DND-41 (cell line): ENCODE data around the gene FADS1.

Experiments
- ATAC-seq: fragments of 200-7000 bp; cut with Tn5 transposase; 3 replicates; pipeline ENCODE4 v1.9.1; 2021; ENCODE audit warnings: low read depth; ENCODE audit not compliant: insufficient read depth
- DNase-seq: peaks from one replicate; pipeline ENCODE4 v3.0.0-alpha.2; 2020
- H2AFZ ChIP-seq: 2 replicates; pipeline ENCODE4 v1.6.0; 2012; ENCODE audit warnings: low read depth, low read length
- H3K27ac ChIP-seq: 2 replicates; pipeline ENCODE4 v1.5.1; 2012; ENCODE audit warnings: low read length, inconsistent platforms
- H3K27me3 ChIP-seq: fragments of 200-600 bp; sonication (generic); 2 replicates; pipeline ENCODE4 v1.6.0; 2012; ENCODE audit warnings: low read length, mild to moderate bottlenecking, inconsistent platforms; ENCODE audit not compliant: insufficient read depth, poor library complexity
- H3K36me3 ChIP-seq: 2 replicates; pipeline ENCODE4 v1.5.1; 2012; ENCODE audit warnings: low read length, inconsistent platforms; ENCODE audit not compliant: insufficient read depth
- H3K4me1 ChIP-seq: 2 replicates; pipeline ENCODE4 v1.5.1; 2012; ENCODE audit warnings: mild to moderate bottlenecking, low read length; ENCODE audit not compliant: insufficient read depth
- H3K4me2 ChIP-seq: 2 replicates; pipeline ENCODE4 v1.6.0; 2012; ENCODE audit warnings: mild to moderate bottlenecking, moderate library complexity, low read length, inconsistent platforms; ENCODE audit not compliant: insufficient read depth
- H3K4me3 ChIP-seq, 2 experiments: fragments of 200-600 bp in 1 of 2; shearing (Covaris generic) in 1 of 2; 2 replicates each; pipeline ENCODE4 v1.5.1; 2012 to 2016; ENCODE audit warnings: inconsistent platforms in 2 of 2, low read length in 2 of 2, mild to moderate bottlenecking in 2 of 2, low read depth in 1 of 2, moderate library complexity in 1 of 2
- H3K79me2 ChIP-seq: 2 replicates; pipeline ENCODE4 v1.6.0; 2012; ENCODE audit warnings: low read length, inconsistent platforms; ENCODE audit not compliant: insufficient read depth
- H3K9ac ChIP-seq: 2 replicates; pipeline ENCODE4 v1.6.0; 2012; ENCODE audit warnings: low read depth, mild to moderate bottlenecking, inconsistent platforms, low read length, moderate library complexity
- H3K9me3 ChIP-seq: 2 replicates; pipeline ENCODE4 v1.5.1; 2012; ENCODE audit warnings: low read length, moderate library complexity, mild to moderate bottlenecking, inconsistent platforms; ENCODE audit not compliant: insufficient read depth, severe bottlenecking
- H4K20me1 ChIP-seq: 2 replicates; pipeline ENCODE4 v1.6.0; 2012; ENCODE audit warnings: low read length; ENCODE audit not compliant: insufficient read depth
- CTCF ChIP-seq: IDR thresholded peaks from 2 replicates; pipeline ENCODE4 v1.5.1; 2012; ENCODE audit warnings: borderline replicate concordance, low read length, moderate library complexity, mild to moderate bottlenecking; ENCODE audit not compliant: poor library complexity, severe bottlenecking; ENCODE audit errors: extremely low read depth
- EZH2 ChIP-seq: IDR thresholded peaks from 3 replicates; pipeline ENCODE4 v1.6.1; 2012; ENCODE audit warnings: borderline replicate concordance, low read depth, mild to moderate bottlenecking, moderate library complexity, low read length, inconsistent platforms; ENCODE audit not compliant: severe bottlenecking

Gene FADS1

GRCh38 chr11:61842528-61842820 is 25.7 kb upstream of the FADS1 start:
- Histone ChIP-seq H3K4me3 (no peak overlapping the region), H3K27ac (no peak overlapping the region), H3K79me2 (peaks cover 59% of the 10 kb centered on the region), H3K4me2 (no peak overlapping the region), H3K36me3 (peaks cover 95% of the 10 kb centered on the region), H2AFZ (no peak overlapping the region), H3K27me3 (no peaks in the 10 kb centered on the region), H3K4me1 (0 out of 2 replicates have a peak, but pooled peaks cover under 1% of the 10 kb centered on the region), H3K9ac (no peak overlapping the region), H3K9me3 (no peaks in the 10 kb centered on the region), H4K20me1 (peaks cover 49% of the 10 kb centered on the region)
- TF ChIP-seq EZH2 (no peak), CTCF (no peak)
- DNase-seq (no peak), ATAC-seq (no peak)

DNA sequence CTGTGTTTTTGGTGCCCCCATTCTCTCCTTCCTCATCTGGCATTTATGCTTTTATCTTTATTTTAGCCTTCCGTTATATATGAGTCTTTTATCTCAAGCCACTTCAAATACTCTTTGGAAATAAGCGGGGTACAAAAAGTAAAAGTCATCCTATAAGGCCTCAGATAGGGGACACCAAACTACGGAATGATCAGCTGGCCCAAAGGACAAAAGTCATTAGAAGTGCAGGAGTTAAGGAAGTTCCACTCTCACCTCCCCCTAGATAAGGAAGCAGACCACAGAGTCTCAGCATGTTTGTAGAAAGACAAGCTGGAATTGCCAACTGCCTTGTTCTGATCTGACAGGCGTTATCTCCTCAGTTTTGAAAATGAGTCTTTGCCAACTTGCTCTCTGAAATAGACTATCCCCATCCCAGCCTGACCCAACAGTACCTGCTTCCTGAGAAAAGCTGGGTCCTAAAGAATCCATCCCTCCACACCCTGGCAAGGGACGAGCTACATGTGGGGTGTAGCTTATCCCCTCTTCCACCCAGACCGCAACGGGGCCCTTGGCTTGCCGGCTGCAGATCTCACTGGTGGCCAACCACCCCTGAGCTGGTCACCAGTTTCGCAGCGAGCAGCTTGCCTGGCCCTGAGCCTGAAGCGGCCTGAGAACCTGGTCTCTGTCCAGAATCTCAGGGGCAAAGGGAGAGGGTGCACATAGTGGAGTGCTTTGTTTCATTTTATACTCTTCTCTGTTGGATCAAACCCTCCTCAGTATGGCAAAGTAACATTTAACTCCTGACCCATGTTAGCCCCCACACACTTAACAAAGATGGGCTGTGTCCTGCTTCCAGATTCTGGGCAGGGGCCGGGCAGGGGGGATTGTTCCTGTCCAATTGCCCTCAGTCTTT is 25.1 kb upstream of the FADS1 start:
- H3K9me3 ChIP-seq: no peaks in the 10 kb centered on the region
- peaks cover 61% of the 10 kb centered on the region for H3K79me2 ChIP-seq
- DNase-seq (no peak), ATAC-seq (no peak)
- no peak overlapping the region for H3K9ac ChIP-seq
- no peaks in the 10 kb centered on the region for H3K27me3 ChIP-seq
- peaks cover 96% of the 10 kb centered on the region for H3K36me3 ChIP-seq
- no peak overlapping the region for H2AFZ ChIP-seq
- peaks cover 51% of the 10 kb centered on the region for H4K20me1 ChIP-seq
- 0 out of 2 replicates have a peak, but pooled peaks cover 4% of the 10 kb centered on the region for H3K4me1 ChIP-seq
- no peak overlapping the region for H3K4me3 ChIP-seq
- no peak for TF ChIP-seq CTCF
- H3K27ac ChIP-seq: no peak overlapping the region
- no peak overlapping the region for H3K4me2 ChIP-seq

DNA sequence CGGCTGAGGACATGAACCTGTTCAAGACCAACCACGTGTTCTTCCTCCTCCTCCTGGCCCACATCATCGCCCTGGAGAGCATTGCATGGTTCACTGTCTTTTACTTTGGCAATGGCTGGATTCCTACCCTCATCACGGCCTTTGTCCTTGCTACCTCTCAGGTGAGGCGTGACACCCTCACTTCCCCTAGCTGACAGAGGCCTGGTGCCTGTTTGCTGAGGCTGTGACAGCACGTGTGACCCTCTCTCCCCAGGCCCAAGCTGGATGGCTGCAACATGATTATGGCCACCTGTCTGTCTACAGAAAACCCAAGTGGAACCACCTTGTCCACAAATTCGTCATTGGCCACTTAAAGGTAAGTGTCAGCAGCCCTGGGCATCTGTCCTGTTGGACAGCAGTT is 23.6 kb upstream of the FADS1 start:
- H4K20me1 ChIP-seq: peaks cover 51% of the 10 kb centered on the region
- peaks cover 94% of the 10 kb centered on the region for H3K36me3 ChIP-seq

More for the DNA sequence above, 23.6 kb upstream of the FADS1 start:
- H3K27me3 ChIP-seq: no peaks in the 10 kb centered on the region
- H2AFZ ChIP-seq: no peak overlapping the region
- H3K79me2 ChIP-seq: peaks cover 67% of the 10 kb centered on the region
- TF ChIP-seq EZH2 (no peak), CTCF (no peak)
- peaks cover 10% of the 10 kb centered on the region for H3K4me1 ChIP-seq
- ATAC-seq (no peak), DNase-seq (no peak)
- 0 out of 2 replicates have a peak overlapping the region, but pooled peaks have one; percentile 6 for H3K27ac ChIP-seq
- H3K9ac ChIP-seq: no peak overlapping the region
- H3K4me2 ChIP-seq: no peak overlapping the region
- H3K4me3 ChIP-seq: no peak overlapping the region
- H3K9me3 ChIP-seq: no peaks in the 10 kb centered on the region
